Panc1 (cell line): Measurements from ENCODE around the gene RABGAP1L. TPM values are rescaled to one million over a fixed set of nuclear protein-coding genes. Genes with fewer than 3 reads are reported as not detected.

Experiments
- ATAC-seq: fragments of 200-7000 bp; cut with Tn5 transposase; 2 replicates; pipeline ENCODE4 v1.9.1; 2020; ENCODE audit warnings: mild to moderate bottlenecking, moderate library complexity
- BruUV-seq: library from RNA; stranded (reverse); fragments of 400-500 nt; replicated peaks from 2 replicates; lab custom pipeline; 2021; lab: Mats Ljungman, UMichigan
- CTCF ChIA-PET: fragments of 300-600 bp; sonication (Branson Sonifier 250); formaldehyde crosslinking; loops from one replicate; lab custom pipeline; 2022; ENCODE audit warnings: antibody characterized with exemption; lab: Charles Lee
- POLR2A ChIA-PET: fragments of 300-600 bp; sonication (Branson Sonifier 250); formaldehyde crosslinking; loops from one replicate; lab custom pipeline; 2022; ENCODE audit warnings: antibody characterized with exemption; lab: Charles Lee
- DNase-seq: peaks from one replicate; pipeline ENCODE4 v3.0.0-alpha.2; 2010; ENCODE audit warnings: low read depth, low spot score
- H3K27ac ChIP-seq: 2 replicates; pipeline ENCODE4 v1.5.1; 2011; ENCODE audit warnings: mild to moderate bottlenecking, low read length, inconsistent platforms
- H3K27me3 ChIP-seq: fragments of 200-500 bp; sonication (Bioruptor generic); 2 replicates; pipeline ENCODE4 v1.6.0; 2014; ENCODE audit warnings: low read length, inconsistent platforms; ENCODE audit not compliant: control insufficient read depth, insufficient read depth
- H3K36me3 ChIP-seq: fragments of 200-500 bp; sonication (Bioruptor generic); 2 replicates; pipeline ENCODE4 v1.5.1; 2014; ENCODE audit warnings: inconsistent platforms, mild to moderate bottlenecking, low read length, moderate library complexity; ENCODE audit not compliant: control insufficient read depth, insufficient read depth
- H3K4me1 ChIP-seq: 2 replicates; pipeline ENCODE4 v1.5.1; 2011; ENCODE audit warnings: inconsistent platforms, mild to moderate bottlenecking, low read length, moderate library complexity; ENCODE audit not compliant: control insufficient read depth, insufficient read depth
- H3K4me3 ChIP-seq, 2 experiments: 2 replicates each; pipeline ENCODE4 v1.5.1; 2011 to 2012; ENCODE audit warnings: low read depth in 2 of 2, low read length in 2 of 2, mild to moderate bottlenecking in 2 of 2, inconsistent platforms in 1 of 2, moderate library complexity in 1 of 2
- H3K9me3 ChIP-seq: fragments of 200-500 bp; sonication (Bioruptor generic); 2 replicates; pipeline ENCODE4 v1.5.1; 2014; ENCODE audit warnings: low read depth, mild to moderate bottlenecking, inconsistent platforms, low read length, moderate library complexity; ENCODE audit not compliant: control insufficient read depth, insufficient read depth
- POLR2AphosphoS5 ChIP-seq: IDR thresholded peaks from 2 replicates; pipeline ENCODE4 v1.6.1; 2012; ENCODE audit warnings: mild to moderate bottlenecking, low read depth, low read length, moderate library complexity
- SIN3A ChIP-seq: IDR thresholded peaks from 2 replicates; pipeline ENCODE4 v1.6.1; 2012; ENCODE audit warnings: low read depth, mild to moderate bottlenecking, low read length, moderate library complexity, borderline replicate concordance; ENCODE audit not compliant: insufficient read depth
- TCF7L2 ChIP-seq: IDR thresholded peaks from 2 replicates; pipeline ENCODE4 v1.6.1; 2011; ENCODE audit warnings: mild to moderate bottlenecking, low read depth, low read length, inconsistent platforms
- in situ Hi-C: cut with HindIII; loops from 2 replicates; pipeline ENCODE4 v1.10.0; 2016; ENCODE audit warnings: low sequenced_read_pairs, low pct_unique_long_range_greater_than_20kb
- intact Hi-C: fragments of 100-400 bp; cut with micrococcal nuclease; formaldehyde crosslinking; loops from one replicate; pipeline ENCODE4 v1.10.0; 2022; ENCODE audit not compliant: unreplicated experiment
- total RNA-seq: library from RNA; stranded (reverse); gene quantifications from one replicate; pipeline ENCODE4 v1.2.1, GENCODE V29; 2021; ENCODE audit not compliant: unreplicated experiment
- TF ChIP-seq, protein P1 (sequence below): fragments of 450-650 bp; IDR thresholded peaks from 2 replicates; pipeline ENCODE4 v1.5.1; 2017; ENCODE audit warnings: mild to moderate bottlenecking
- TF ChIP-seq, protein P2 (sequence below), 2 experiments: IDR thresholded peaks; 2 replicates each; pipeline ENCODE4 v1.6.1; 2011 to 2012; ENCODE audit warnings: low read depth in 2 of 2, control low read depth in 1 of 2, low read length in 1 of 2, mild to moderate bottlenecking in 1 of 2, moderate library complexity in 1 of 2; ENCODE audit not compliant: insufficient read depth in 1 of 2

Gene RABGAP1L
- total RNA-seq, 1 experiment from 2014 or later = 37.0 TPM

DNA sequence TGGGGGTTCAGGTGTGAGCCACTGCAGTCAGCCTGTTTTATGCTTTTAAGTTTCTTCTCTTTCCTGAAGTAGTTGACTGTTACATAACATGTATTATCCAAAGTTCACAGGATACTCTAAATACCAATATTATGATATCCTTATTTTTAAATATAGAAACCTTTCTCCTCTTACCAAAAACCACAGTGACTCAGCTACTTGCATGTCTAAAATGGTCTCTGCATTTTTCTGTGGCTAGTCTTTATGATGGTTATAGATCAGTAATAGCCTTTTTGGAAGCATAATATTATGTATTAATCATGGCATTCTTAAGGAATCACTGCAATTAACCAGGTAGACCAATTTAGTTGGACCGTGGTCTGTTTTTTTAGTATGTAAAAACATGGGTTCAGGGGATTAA lies 629.7 kb downstream of the RABGAP1L start:
- no peaks in the 10 kb centered on the region for H3K4me1 ChIP-seq
- in situ Hi-C loops (no loop called here), intact Hi-C loops (no loop called here)
- no peak for DNase-seq
- no peak for TF ChIP-seq POLR2AphosphoS5
- TF ChIP-seq, protein P1, sequence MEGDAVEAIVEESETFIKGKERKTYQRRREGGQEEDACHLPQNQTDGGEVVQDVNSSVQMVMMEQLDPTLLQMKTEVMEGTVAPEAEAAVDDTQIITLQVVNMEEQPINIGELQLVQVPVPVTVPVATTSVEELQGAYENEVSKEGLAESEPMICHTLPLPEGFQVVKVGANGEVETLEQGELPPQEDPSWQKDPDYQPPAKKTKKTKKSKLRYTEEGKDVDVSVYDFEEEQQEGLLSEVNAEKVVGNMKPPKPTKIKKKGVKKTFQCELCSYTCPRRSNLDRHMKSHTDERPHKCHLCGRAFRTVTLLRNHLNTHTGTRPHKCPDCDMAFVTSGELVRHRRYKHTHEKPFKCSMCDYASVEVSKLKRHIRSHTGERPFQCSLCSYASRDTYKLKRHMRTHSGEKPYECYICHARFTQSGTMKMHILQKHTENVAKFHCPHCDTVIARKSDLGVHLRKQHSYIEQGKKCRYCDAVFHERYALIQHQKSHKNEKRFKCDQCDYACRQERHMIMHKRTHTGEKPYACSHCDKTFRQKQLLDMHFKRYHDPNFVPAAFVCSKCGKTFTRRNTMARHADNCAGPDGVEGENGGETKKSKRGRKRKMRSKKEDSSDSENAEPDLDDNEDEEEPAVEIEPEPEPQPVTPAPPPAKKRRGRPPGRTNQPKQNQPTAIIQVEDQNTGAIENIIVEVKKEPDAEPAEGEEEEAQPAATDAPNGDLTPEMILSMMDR = no peak
- TF ChIP-seq, protein P2, sequence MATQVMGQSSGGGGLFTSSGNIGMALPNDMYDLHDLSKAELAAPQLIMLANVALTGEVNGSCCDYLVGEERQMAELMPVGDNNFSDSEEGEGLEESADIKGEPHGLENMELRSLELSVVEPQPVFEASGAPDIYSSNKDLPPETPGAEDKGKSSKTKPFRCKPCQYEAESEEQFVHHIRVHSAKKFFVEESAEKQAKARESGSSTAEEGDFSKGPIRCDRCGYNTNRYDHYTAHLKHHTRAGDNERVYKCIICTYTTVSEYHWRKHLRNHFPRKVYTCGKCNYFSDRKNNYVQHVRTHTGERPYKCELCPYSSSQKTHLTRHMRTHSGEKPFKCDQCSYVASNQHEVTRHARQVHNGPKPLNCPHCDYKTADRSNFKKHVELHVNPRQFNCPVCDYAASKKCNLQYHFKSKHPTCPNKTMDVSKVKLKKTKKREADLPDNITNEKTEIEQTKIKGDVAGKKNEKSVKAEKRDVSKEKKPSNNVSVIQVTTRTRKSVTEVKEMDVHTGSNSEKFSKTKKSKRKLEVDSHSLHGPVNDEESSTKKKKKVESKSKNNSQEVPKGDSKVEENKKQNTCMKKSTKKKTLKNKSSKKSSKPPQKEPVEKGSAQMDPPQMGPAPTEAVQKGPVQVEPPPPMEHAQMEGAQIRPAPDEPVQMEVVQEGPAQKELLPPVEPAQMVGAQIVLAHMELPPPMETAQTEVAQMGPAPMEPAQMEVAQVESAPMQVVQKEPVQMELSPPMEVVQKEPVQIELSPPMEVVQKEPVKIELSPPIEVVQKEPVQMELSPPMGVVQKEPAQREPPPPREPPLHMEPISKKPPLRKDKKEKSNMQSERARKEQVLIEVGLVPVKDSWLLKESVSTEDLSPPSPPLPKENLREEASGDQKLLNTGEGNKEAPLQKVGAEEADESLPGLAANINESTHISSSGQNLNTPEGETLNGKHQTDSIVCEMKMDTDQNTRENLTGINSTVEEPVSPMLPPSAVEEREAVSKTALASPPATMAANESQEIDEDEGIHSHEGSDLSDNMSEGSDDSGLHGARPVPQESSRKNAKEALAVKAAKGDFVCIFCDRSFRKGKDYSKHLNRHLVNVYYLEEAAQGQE (IDR thresholded peaks at IDR 0.05; ENCODE audit: insufficient read depth in 1 of 2, low read depth in 2 of 2, low read length in 1 of 2) = no peak
- no peak for TF ChIP-seq TCF7L2
- no peak for TF ChIP-seq SIN3A
- ATAC-seq = no peak
- no peaks in the 10 kb centered on the region for H3K27me3 ChIP-seq
- no TSS peak for BruUV-seq
- H3K4me3 ChIP-seq = no peak overlapping the region
- H3K27ac ChIP-seq = no peak overlapping the region
- CTCF ChIA-PET = no interaction called here
- POLR2A ChIA-PET = no interaction called here
- no peaks in the 10 kb centered on the region for H3K9me3 ChIP-seq
- H3K36me3 ChIP-seq = no peaks in the 10 kb centered on the region

DNA sequence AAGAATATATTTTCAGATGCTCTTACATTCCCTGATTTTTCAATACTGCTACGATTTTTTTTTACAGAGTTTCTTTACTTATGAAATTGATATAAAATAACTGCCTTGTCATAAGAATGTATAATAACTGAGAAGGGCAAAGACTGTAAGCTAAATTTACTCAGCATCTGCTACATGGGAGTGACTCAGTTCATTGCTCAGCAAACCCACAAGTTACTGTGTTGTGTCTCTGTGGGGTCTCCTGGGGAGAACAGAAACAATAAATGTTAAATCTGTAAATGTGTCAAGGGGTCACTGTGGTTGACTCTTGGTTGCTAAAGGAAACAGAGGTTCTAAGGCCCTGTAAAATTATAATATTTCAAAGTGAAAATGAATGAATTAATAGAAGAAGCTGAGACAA lies 630.1 kb downstream of the RABGAP1L start:
- Histone ChIP-seq H3K9me3 (no peaks in the 10 kb centered on the region), H3K36me3 (no peaks in the 10 kb centered on the region), H3K27ac (no peak overlapping the region), H3K4me1 (no peaks in the 10 kb centered on the region), H3K4me3 (no peak overlapping the region), H3K27me3 (no peaks in the 10 kb centered on the region)
- TF ChIP-seq, protein P1 = no peak
- no peak for TF ChIP-seq POLR2AphosphoS5
- TF ChIP-seq, protein P2 (IDR thresholded peaks at IDR 0.05; ENCODE audit: insufficient read depth in 1 of 2, low read depth in 2 of 2, low read length in 1 of 2) = no peak
- TF ChIP-seq SIN3A = no peak
- TF ChIP-seq TCF7L2 = no peak
- no TSS peak for BruUV-seq
- ChIA-PET POLR2A (no interaction called here), CTCF (no interaction called here)
- ATAC-seq = no peak
- DNase-seq = no peak
- in situ Hi-C loops (no loop called here), intact Hi-C loops (no loop called here)
